ENCODE measurements around the gene S1PR5.

Gene S1PR5

DNA sequence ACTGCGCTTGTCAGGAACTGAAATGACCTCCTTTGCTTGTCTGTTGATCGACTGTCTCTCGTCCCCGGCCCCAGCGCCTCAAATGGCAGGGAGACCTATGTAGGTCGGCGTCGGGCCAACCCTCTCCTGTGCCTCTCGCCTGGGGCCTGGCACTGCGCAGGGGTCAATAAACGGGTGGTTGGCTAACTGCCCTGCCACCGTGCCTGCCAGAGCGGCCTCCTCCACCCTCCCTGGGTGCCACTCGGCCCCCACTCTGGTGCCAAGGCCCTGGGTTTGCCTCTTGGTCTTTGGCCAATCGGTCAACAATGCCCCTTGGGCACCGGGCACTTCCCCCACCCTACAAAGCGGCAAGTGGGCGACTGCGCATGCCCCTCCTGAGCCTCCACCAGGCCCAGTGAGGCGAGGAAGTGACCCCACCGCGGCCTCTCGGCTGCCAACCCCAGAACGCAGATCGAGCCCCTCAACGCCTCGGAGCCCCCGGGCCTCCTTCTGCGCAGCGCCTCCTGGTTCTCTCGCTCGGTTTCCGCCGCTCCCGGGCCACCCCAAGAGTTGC is 15.2 kb downstream of the S1PR5 start:
- no peak for DNase-seq (ENCODE audit: low read depth, low spot score)
- H3K4me1 ChIP-seq (ENCODE audit: insufficient read depth, insufficient read length), result peaks cover 8% of the 10 kb centered on the region
- no peaks in the 10 kb centered on the region for H3K9me3 ChIP-seq (ENCODE audit: insufficient read depth, low read length)
- peak overlapping the region; percentile 98 for H3K4me3 ChIP-seq (ENCODE audit: insufficient read length, low read depth)
- H3K27me3 ChIP-seq (ENCODE audit: insufficient read depth, insufficient read length), result no peaks in the 10 kb centered on the region
- H3K9ac ChIP-seq (ENCODE audit: insufficient read length, low read depth), result peak overlapping the region; percentile 100
- H3K36me3 ChIP-seq (ENCODE audit: insufficient read depth, insufficient read length, low read length), result peaks cover 33% of the 10 kb centered on the region
- no peak for TF ChIP-seq YY1 (IDR thresholded peaks at IDR 0.05; ENCODE audit: insufficient read depth, insufficient read length)
- no peak for TF ChIP-seq ZNF274 (IDR thresholded peaks at IDR 0.05; ENCODE audit: low read depth, low read length)
- TF ChIP-seq SUZ12 (IDR thresholded peaks at IDR 0.05; ENCODE audit: extremely low read depth, insufficient read depth, insufficient read length), result no peak

- DNase-seq (ENCODE audit: low read depth, low spot score), result no peak
- Histone ChIP-seq H3K4me1 (ENCODE audit: insufficient read depth, insufficient read length) (peaks cover 8% of the 10 kb centered on the region), H3K4me3 (ENCODE audit: insufficient read length, low read depth) (no peak overlapping the region), H3K9ac (ENCODE audit: insufficient read length, low read depth) (no peak overlapping the region), H3K9me3 (ENCODE audit: insufficient read depth, low read length) (no peaks in the 10 kb centered on the region), H3K36me3 (ENCODE audit: insufficient read depth, insufficient read length, low read length) (peaks cover 51% of the 10 kb centered on the region), H3K27me3 (ENCODE audit: insufficient read depth, insufficient read length) (no peaks in the 10 kb centered on the region)
- TF ChIP-seq SUZ12 (IDR thresholded peaks at IDR 0.05; ENCODE audit: extremely low read depth, insufficient read depth, insufficient read length) (no peak), ZNF274 (IDR thresholded peaks at IDR 0.05; ENCODE audit: low read depth, low read length) (no peak), YY1 (IDR thresholded peaks at IDR 0.05; ENCODE audit: insufficient read depth, insufficient read length) (no peak)
Observed at GRCh38 chr19:10500247-10500592, 17.0 kb downstream of the S1PR5 start.

DNA sequence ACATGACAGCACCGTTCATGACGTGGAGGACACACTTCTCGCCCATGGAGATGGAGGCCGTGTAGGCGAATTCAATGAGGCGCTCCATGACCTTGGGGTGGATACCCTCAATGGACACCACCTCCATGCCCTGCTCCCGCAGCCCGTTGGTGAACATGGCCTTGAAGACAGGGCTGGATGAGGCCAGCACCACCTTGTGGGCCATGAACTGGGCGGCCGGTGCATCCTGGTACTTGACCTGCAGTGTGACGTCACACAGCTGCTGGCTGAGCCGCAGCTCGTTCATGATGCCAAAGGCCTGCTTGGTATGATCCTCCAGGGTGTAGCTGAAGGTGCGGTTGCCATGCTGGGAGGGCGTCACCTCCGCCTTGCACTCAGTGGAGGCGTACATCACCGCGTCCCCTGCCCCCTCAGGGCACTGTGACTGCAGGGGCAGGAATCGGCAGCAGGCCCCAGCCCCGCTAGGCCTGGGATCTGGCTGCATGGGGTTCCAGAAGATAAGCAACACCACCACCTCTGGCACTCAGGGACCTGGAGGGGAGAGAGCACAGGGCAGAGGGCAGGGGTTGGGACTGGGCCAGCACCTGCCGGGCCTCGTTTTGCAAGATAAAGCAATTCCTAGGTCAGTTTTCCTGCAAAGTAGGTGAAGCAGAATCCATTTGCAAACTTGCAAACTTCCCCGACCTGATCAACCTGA is 17.5 kb downstream of the S1PR5 start:
- H3K9ac ChIP-seq (ENCODE audit: insufficient read length, low read depth), result no peak overlapping the region
- no peak for DNase-seq (ENCODE audit: low read depth, low spot score)
- H3K4me3 ChIP-seq (ENCODE audit: insufficient read length, low read depth), result no peak overlapping the region
- no peaks in the 10 kb centered on the region for H3K9me3 ChIP-seq (ENCODE audit: insufficient read depth, low read length)
- H3K27me3 ChIP-seq (ENCODE audit: insufficient read depth, insufficient read length), result no peaks in the 10 kb centered on the region
- peaks cover 8% of the 10 kb centered on the region for H3K4me1 ChIP-seq (ENCODE audit: insufficient read depth, insufficient read length)
- H3K36me3 ChIP-seq (ENCODE audit: insufficient read depth, insufficient read length, low read length), result peaks cover 55% of the 10 kb centered on the region
- TF ChIP-seq ZNF274 (IDR thresholded peaks at IDR 0.05; ENCODE audit: low read depth, low read length), result no peak
- TF ChIP-seq SUZ12 (IDR thresholded peaks at IDR 0.05; ENCODE audit: extremely low read depth, insufficient read depth, insufficient read length), result no peak
- TF ChIP-seq YY1 (IDR thresholded peaks at IDR 0.05; ENCODE audit: insufficient read depth, insufficient read length), result no peak

DNA sequence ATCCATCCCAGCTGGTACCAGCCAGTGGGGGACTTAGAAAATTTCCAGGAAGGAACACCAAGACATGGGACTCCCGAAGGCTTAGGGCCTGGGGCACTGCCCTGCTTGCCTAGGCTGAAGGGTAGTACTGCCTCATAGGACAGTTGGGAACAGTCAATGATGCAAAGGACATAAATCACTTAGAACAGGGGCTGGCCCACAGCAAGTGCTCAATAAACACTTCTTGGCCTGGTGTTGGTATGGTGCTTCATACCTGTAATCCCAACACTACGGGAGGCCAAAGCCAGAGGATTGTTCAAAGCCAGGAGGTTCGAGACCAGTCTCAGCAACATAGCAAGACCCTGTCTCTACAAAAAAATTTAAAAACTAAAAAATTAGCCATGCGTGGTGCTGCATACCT is 19.9 kb downstream of the S1PR5 start:
- Histone ChIP-seq H3K9ac (ENCODE audit: insufficient read length, low read depth) (no peak overlapping the region), H3K4me1 (ENCODE audit: insufficient read depth, insufficient read length) (peaks cover 8% of the 10 kb centered on the region), H3K36me3 (ENCODE audit: insufficient read depth, insufficient read length, low read length) (peaks cover 69% of the 10 kb centered on the region), H3K27me3 (ENCODE audit: insufficient read depth, insufficient read length) (no peaks in the 10 kb centered on the region), H3K9me3 (ENCODE audit: insufficient read depth, low read length) (no peaks in the 10 kb centered on the region), H3K4me3 (ENCODE audit: insufficient read length, low read depth) (no peak overlapping the region)
- TF ChIP-seq SUZ12 (IDR thresholded peaks at IDR 0.05; ENCODE audit: extremely low read depth, insufficient read depth, insufficient read length) (no peak), ZNF274 (IDR thresholded peaks at IDR 0.05; ENCODE audit: low read depth, low read length) (no peak), YY1 (IDR thresholded peaks at IDR 0.05; ENCODE audit: insufficient read depth, insufficient read length) (no peak)
- no peak for DNase-seq (ENCODE audit: low read depth, low spot score)

DNA sequence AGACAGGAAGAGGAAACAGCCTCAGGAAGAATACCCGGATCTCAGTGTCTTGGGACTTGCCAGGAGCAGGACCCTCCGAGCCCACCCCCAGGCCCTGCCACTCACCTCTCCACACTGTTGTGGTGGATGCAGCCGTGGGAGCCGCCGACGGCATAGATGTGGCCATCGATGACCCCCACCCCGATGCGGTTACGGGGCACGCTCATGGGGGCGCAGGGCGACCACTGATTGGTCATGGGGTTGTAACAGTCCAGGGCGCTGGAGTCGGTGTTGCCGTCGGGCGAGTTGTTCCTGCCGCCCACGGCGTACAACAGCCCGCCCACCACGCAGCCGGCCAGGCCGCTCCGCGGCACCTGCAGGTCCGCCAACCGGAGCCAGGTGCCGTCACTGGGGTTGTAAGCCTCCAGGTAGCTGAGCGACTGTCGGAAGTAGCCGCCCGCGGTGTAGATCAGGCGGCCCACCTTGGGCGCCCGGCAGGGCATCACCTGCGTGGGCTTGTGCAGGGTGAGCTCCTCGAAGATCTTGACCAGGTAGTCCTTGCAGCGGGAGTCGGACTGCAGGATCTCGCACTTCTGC is 25.7 kb downstream of the S1PR5 start:
- Histone ChIP-seq H3K36me3 (ENCODE audit: insufficient read depth, insufficient read length, low read length) (peaks cover 80% of the 10 kb centered on the region), H3K4me3 (ENCODE audit: insufficient read length, low read depth) (no peak overlapping the region), H3K9me3 (ENCODE audit: insufficient read depth, low read length) (no peaks in the 10 kb centered on the region), H3K9ac (ENCODE audit: insufficient read length, low read depth) (no peak overlapping the region), H3K4me1 (ENCODE audit: insufficient read depth, insufficient read length) (peaks cover 5% of the 10 kb centered on the region), H3K27me3 (ENCODE audit: insufficient read depth, insufficient read length) (no peaks in the 10 kb centered on the region)
- DNase-seq (ENCODE audit: low read depth, low spot score), result no peak
- TF ChIP-seq ZNF274 (IDR thresholded peaks at IDR 0.05; ENCODE audit: low read depth, low read length) (no peak), SUZ12 (IDR thresholded peaks at IDR 0.05; ENCODE audit: extremely low read depth, insufficient read depth, insufficient read length) (no peak), YY1 (IDR thresholded peaks at IDR 0.05; ENCODE audit: insufficient read depth, insufficient read length) (no peak)

DNA sequence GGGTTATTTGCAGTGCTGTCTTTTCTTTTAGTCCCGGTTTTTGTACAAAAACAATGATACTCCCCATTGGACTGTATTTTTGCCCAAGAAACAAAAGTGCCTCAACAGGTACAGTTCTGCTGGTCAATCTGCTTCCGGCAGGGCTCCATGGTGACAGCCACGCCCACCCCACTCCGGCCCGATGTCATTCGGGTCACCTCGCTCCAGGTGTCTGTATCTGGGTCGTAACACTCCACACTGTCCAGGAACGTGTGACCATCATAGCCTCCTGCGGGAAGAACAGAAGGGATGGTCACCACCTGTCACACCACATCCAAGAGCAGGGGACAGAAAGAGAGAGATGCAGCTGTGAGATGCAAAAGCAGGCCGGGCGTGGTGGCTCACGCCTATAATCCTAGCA is 30.7 kb downstream of the S1PR5 start:
- TF ChIP-seq ZNF274 (IDR thresholded peaks at IDR 0.05; ENCODE audit: low read depth, low read length) (no peak), YY1 (IDR thresholded peaks at IDR 0.05; ENCODE audit: insufficient read depth, insufficient read length) (no peak), SUZ12 (IDR thresholded peaks at IDR 0.05; ENCODE audit: extremely low read depth, insufficient read depth, insufficient read length) (no peak)

DNA sequence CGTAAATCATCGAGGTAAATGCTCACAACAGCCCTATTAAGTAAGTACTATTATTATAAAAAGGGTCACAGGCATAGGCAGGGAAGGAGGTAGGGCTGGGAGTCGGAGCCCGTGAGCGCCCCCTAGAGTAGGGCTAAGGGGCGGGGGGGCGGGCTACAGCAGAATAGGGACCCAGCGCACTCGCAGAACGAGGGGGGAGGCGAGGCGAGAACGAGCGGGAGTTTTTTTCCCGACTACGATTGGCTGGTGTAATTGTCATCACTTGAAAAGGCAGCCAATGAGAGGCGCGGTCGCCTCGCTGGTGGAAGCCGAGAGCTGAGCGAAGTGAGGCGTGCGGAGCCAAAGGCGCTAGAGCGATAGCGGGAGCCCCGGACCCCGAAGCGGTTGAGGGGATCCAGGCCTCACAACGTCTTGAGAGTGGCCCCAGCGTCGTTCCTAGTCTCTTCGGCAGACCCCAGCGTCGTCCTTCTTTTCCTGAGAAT is 38.3 kb downstream of the S1PR5 start:
- Histone ChIP-seq H3K27me3 (ENCODE audit: insufficient read depth, insufficient read length) (peaks cover 10% of the 10 kb centered on the region), H3K4me3 (ENCODE audit: insufficient read length, low read depth) (no peak overlapping the region), H3K36me3 (ENCODE audit: insufficient read depth, insufficient read length, low read length) (no peaks in the 10 kb centered on the region), H3K9ac (ENCODE audit: insufficient read length, low read depth) (peak overlapping the region; percentile 33), H3K9me3 (ENCODE audit: insufficient read depth, low read length) (no peaks in the 10 kb centered on the region), H3K4me1 (ENCODE audit: insufficient read depth, insufficient read length) (peaks cover 5% of the 10 kb centered on the region)
- TF ChIP-seq SUZ12 (IDR thresholded peaks at IDR 0.05; ENCODE audit: extremely low read depth, insufficient read depth, insufficient read length) (no peak), ZNF274 (IDR thresholded peaks at IDR 0.05; ENCODE audit: low read depth, low read length) (no peak)
- peak; percentile 92 for DNase-seq (ENCODE audit: low read depth, low spot score)

More for the DNA sequence above, 30.7 kb downstream of the S1PR5 start:
- Histone ChIP-seq H3K9me3 (ENCODE audit: insufficient read depth, low read length) (no peaks in the 10 kb centered on the region), H3K4me1 (ENCODE audit: insufficient read depth, insufficient read length) (peaks cover 2% of the 10 kb centered on the region), H3K27me3 (ENCODE audit: insufficient read depth, insufficient read length) (no peaks in the 10 kb centered on the region), H3K36me3 (ENCODE audit: insufficient read depth, insufficient read length, low read length) (peaks cover 59% of the 10 kb centered on the region), H3K9ac (ENCODE audit: insufficient read length, low read depth) (no peak overlapping the region), H3K4me3 (ENCODE audit: insufficient read length, low read depth) (no peak overlapping the region)
- no peak for DNase-seq (ENCODE audit: low read depth, low spot score)

All from NT2/D1 (cell line).